T-helper 2 cell treated with Interferon-gamma antibody and Interleukin-4, amounts not matched to agents 5 μg/mL and 100 μg/mL, for 36 hours (primary cell): Measurements from ENCODE around the gene KLHL24.

Source experiments
- DNase-seq: peaks from one replicate; pipeline ENCODE4 v3.0.0; 2021; ENCODE audit warnings: low spot score
- H3K27ac Mint-ChIP-seq: one replicate; pipeline ENCODE4 v1.8.0; 2021; ENCODE audit warnings: mild to moderate bottlenecking, mixed read lengths
- H3K27me3 Mint-ChIP-seq: one replicate; pipeline ENCODE4 v1.8.0; 2021; ENCODE audit warnings: low read depth, mixed read lengths
- H3K36me3 Mint-ChIP-seq: one replicate; pipeline ENCODE4 v1.8.0; 2021; ENCODE audit warnings: low read depth, mixed read lengths
- H3K4me1 Mint-ChIP-seq: one replicate; pipeline ENCODE4 v1.8.0; 2021; ENCODE audit warnings: low read depth, mixed read lengths
- H3K4me3 Mint-ChIP-seq: one replicate; pipeline ENCODE4 v1.8.0; 2022; ENCODE audit warnings: mild to moderate bottlenecking, moderate library complexity, mixed read lengths
- H3K9me3 Mint-ChIP-seq: one replicate; pipeline ENCODE4 v1.8.0; 2021; ENCODE audit warnings: mixed read lengths

Gene KLHL24

GRCh38 chr3:183728204-183728603 lies 92.8 kb downstream of the KLHL24 start:
- no peaks in the 10 kb centered on the region for H3K27me3 Mint-ChIP-seq
- H3K36me3 Mint-ChIP-seq, result peaks cover 67% of the 10 kb centered on the region
- H3K9me3 Mint-ChIP-seq, result no peaks in the 10 kb centered on the region
- H3K27ac Mint-ChIP-seq, result no peak overlapping the region
- H3K4me3 Mint-ChIP-seq, result no peak overlapping the region
- H3K4me1 Mint-ChIP-seq, result no peaks in the 10 kb centered on the region
- DNase-seq, result no peak

- no peaks in the 10 kb centered on the region for H3K9me3 Mint-ChIP-seq
- peaks cover 75% of the 10 kb centered on the region for H3K36me3 Mint-ChIP-seq
- H3K4me1 Mint-ChIP-seq, result no peaks in the 10 kb centered on the region
- DNase-seq, result no peak
- H3K4me3 Mint-ChIP-seq, result no peak overlapping the region
- H3K27me3 Mint-ChIP-seq, result no peaks in the 10 kb centered on the region
- no peak overlapping the region for H3K27ac Mint-ChIP-seq
These were observed 94.9 kb downstream of the KLHL24 start for GRCh38 chr3:183730361-183730760.

- DNase-seq, result no peak
- H3K27me3 Mint-ChIP-seq, result no peaks in the 10 kb centered on the region
These were observed 96.2 kb downstream of the KLHL24 start for GRCh38 chr3:183731611-183732010.

GRCh38 chr3:183733553-183733952 lies 98.1 kb downstream of the KLHL24 start:
- Mint-ChIP-seq H3K4me1 (no peaks in the 10 kb centered on the region), H3K9me3 (peaks cover 4% of the 10 kb centered on the region), H3K27ac (no peak overlapping the region), H3K36me3 (peaks cover 73% of the 10 kb centered on the region), H3K4me3 (no peak overlapping the region), H3K27me3 (no peaks in the 10 kb centered on the region)
- DNase-seq, result no peak

More at GRCh38 chr3:183731611-183732010, 96.2 kb downstream of the KLHL24 start:
- Mint-ChIP-seq H3K4me3 (no peak overlapping the region), H3K4me1 (no peaks in the 10 kb centered on the region), H3K36me3 (peaks cover 75% of the 10 kb centered on the region), H3K27ac (no peak overlapping the region), H3K9me3 (no peaks in the 10 kb centered on the region)
